ENCODE measurements around the gene ONECUT1. TPM values are rescaled to one million over a fixed set of nuclear protein-coding genes. Genes with fewer than 3 reads are reported as not detected.

ONECUT1 gene
- total RNA-seq, 2 donors from 2014 or later: not detected

GRCh38 chr15:52709187-52709981 lies 80.8 kb downstream of the ONECUT1 start:
- no peaks in the 10 kb centered on the region for H3K27me3 Mint-ChIP-seq (ENCODE audit: low read depth)
- H3K4me3 Mint-ChIP-seq: no peak overlapping the region
- ATAC-seq (replicated peaks in 1 of 2): no peak
- H3K4me1 Mint-ChIP-seq (ENCODE audit: low read depth): peaks cover 16% of the 10 kb centered on the region
- H3K9me3 Mint-ChIP-seq: peaks cover 0 to 3% of the 10 kb centered on the region in 2 donors
- no peak for DNase-seq
- no peaks in the 10 kb centered on the region for H3K36me3 Mint-ChIP-seq (ENCODE audit: insufficient read depth in 2 of 2)
- H3K27ac Mint-ChIP-seq: no peak overlapping the region

Other genes starting within 250 kb of the ONECUT1 start
- gene ARPP19, start 221.3 kb downstream of the ONECUT1 start, total RNA-seq: 100 to 1,000 TPM; 128 to 143 TPM
- gene ATOSA, start 110.9 kb downstream of the ONECUT1 start, total RNA-seq: 10 to 100 TPM; 37.2 to 41.7 TPM

Measured in activated T-cell treated with anti-CD3 and anti-CD28 coated beads, Interleukin-2, amount 50 U/mL, for 72 hours (primary cell).